Osteoblast (primary cell): ENCODE measurements around the gene SMARCC2. TPM values are rescaled to one million over a fixed set of nuclear protein-coding genes. Genes with fewer than 3 reads are reported as not detected.

Experiments used
- DNase-seq: peaks from one replicate; pipeline ENCODE4 v3.0.0; 2011; ENCODE audit warnings: low spot score, mixed read lengths; ENCODE audit not compliant: insufficient read length; ENCODE audit errors: missing footprints
- H2AFZ ChIP-seq: 2 replicates; pipeline ENCODE4 v1.6.0; 2011; ENCODE audit warnings: mild to moderate bottlenecking, low read length
- H3K27ac ChIP-seq: 2 replicates; pipeline ENCODE4 v1.5.1; 2011; ENCODE audit warnings: mild to moderate bottlenecking, low read depth, low read length, moderate library complexity
- H3K27me3 ChIP-seq: 2 replicates; pipeline ENCODE4 v1.6.0; 2012; ENCODE audit warnings: mild to moderate bottlenecking, control low read depth, inconsistent platforms, low read length, moderate library complexity; ENCODE audit not compliant: insufficient read depth
- H3K36me3 ChIP-seq: 2 replicates; pipeline ENCODE4 v1.5.1; 2011; ENCODE audit warnings: mild to moderate bottlenecking, low read length, control low read depth, moderate library complexity; ENCODE audit not compliant: insufficient read depth
- H3K4me1 ChIP-seq: 2 replicates; pipeline ENCODE4 v1.5.1; 2011; ENCODE audit warnings: mild to moderate bottlenecking, low read length, control low read depth, moderate library complexity; ENCODE audit not compliant: insufficient read depth
- H3K4me2 ChIP-seq: 2 replicates; pipeline ENCODE4 v1.6.0; 2011; ENCODE audit warnings: mild to moderate bottlenecking, low read length; ENCODE audit not compliant: insufficient read depth
- H3K4me3 ChIP-seq: fragments of 200-600 bp; sonication (generic); 3 replicates; pipeline ENCODE4 v1.5.1; 2012; ENCODE audit warnings: mild to moderate bottlenecking, low read length, inconsistent platforms; ENCODE audit not compliant: insufficient read depth
- H3K79me2 ChIP-seq: 2 replicates; pipeline ENCODE4 v1.6.0; 2012; ENCODE audit warnings: mild to moderate bottlenecking, low read length, control low read depth, inconsistent platforms; ENCODE audit not compliant: insufficient read depth
- H3K9me3 ChIP-seq: 2 replicates; pipeline ENCODE4 v1.5.1; 2011; ENCODE audit warnings: low read depth, low read length, control low read depth
- H4K20me1 ChIP-seq: 2 replicates; pipeline ENCODE4 v1.6.0; 2012; ENCODE audit warnings: mild to moderate bottlenecking, low read length, control low read depth; ENCODE audit not compliant: insufficient read depth
- total RNA-seq: library from RNA; depleted of rRNA; stranded (reverse); fragments of >200 nt; gene quantifications from 2 replicates; pipeline ENCODE4 v1.2.3, GENCODE V29; 2012
- TF ChIP-seq, protein P1 (sequence below): IDR thresholded peaks from 2 replicates; pipeline ENCODE4 v1.5.1; 2011; ENCODE audit warnings: mild to moderate bottlenecking, low read depth, low read length, moderate library complexity; ENCODE audit errors: extremely low read depth

Gene SMARCC2
- total RNA-seq, 1 donor, result 65.9 TPM

DNA sequence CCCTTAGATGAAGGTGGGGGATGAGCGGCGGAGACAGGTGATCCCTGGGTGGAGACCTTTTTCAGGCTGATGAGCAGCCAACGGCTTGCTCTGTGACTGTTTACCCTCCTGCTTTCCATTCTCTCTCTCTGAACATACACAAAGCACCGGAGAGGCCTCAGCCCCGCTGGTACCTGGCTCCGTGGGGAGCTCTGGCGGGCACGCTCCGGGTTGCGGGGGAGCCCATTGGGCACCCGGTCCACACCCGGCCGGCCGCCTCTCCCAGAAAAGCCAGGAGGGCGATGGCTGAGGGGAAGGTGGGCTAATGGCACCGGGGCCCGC lies 545 bp downstream of the SMARCC2 start:
- H3K27ac ChIP-seq, result peak overlapping the region; percentile 52
- H3K36me3 ChIP-seq, result peaks cover 19% of the 10 kb centered on the region
- peak; percentile 72 for DNase-seq
- H3K4me2 ChIP-seq, result peak overlapping the region; percentile 98
- H3K4me1 ChIP-seq, result peaks cover 23% of the 10 kb centered on the region
- TF ChIP-seq, protein P1, sequence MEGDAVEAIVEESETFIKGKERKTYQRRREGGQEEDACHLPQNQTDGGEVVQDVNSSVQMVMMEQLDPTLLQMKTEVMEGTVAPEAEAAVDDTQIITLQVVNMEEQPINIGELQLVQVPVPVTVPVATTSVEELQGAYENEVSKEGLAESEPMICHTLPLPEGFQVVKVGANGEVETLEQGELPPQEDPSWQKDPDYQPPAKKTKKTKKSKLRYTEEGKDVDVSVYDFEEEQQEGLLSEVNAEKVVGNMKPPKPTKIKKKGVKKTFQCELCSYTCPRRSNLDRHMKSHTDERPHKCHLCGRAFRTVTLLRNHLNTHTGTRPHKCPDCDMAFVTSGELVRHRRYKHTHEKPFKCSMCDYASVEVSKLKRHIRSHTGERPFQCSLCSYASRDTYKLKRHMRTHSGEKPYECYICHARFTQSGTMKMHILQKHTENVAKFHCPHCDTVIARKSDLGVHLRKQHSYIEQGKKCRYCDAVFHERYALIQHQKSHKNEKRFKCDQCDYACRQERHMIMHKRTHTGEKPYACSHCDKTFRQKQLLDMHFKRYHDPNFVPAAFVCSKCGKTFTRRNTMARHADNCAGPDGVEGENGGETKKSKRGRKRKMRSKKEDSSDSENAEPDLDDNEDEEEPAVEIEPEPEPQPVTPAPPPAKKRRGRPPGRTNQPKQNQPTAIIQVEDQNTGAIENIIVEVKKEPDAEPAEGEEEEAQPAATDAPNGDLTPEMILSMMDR, result no peak
- H3K27me3 ChIP-seq, result no peaks in the 10 kb centered on the region
- peak overlapping the region; percentile 94 for H3K4me3 ChIP-seq
- peaks cover 41% of the 10 kb centered on the region for H3K79me2 ChIP-seq
- peak overlapping the region; percentile 50 for H2AFZ ChIP-seq
- H4K20me1 ChIP-seq, result peaks cover 13% of the 10 kb centered on the region
- no peaks in the 10 kb centered on the region for H3K9me3 ChIP-seq

DNA sequence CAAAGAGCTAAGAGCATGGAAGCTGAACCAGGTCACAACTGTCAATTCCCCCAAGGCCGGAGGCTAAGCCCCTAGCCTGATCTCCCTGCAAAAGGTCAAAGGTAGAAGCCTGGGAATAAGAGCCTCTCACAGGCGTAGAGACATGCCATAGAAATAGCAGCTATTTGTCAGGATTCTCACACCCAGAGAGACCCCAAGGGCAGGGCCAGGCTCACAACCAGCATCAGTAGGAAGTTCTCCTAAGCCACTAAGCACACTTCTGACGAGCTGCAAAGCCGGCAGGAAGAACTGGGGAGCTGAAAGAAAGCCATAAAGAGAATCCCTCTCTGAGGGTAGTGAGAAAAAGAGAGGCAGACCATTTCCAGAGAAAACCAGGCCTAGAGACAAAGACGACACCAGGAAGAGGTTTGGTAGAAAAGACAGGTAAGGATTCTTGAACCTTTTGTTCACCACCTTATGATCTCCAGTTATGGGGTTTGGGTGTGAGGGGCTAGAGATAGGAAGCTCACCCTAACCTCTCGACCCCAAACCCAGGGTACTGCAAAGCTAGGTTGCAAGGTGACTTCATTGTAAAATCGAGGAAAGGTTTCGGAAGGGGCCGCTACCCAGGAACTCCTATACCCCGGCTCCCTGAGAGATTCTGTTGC lies 1.0 kb downstream of the SMARCC2 start:
- TF ChIP-seq, protein P1, result no peak
- Histone ChIP-seq H3K9me3 (no peaks in the 10 kb centered on the region), H3K4me1 (peaks cover 23% of the 10 kb centered on the region), H3K27ac (peak overlapping the region; percentile 52), H2AFZ (peak overlapping the region; percentile 50), H3K27me3 (no peaks in the 10 kb centered on the region), H3K36me3 (peaks cover 24% of the 10 kb centered on the region), H4K20me1 (peaks cover 13% of the 10 kb centered on the region), H3K4me3 (peak overlapping the region; percentile 94), H3K79me2 (peaks cover 41% of the 10 kb centered on the region), H3K4me2 (peak overlapping the region; percentile 98)
- DNase-seq, result peak; percentile 82

DNA sequence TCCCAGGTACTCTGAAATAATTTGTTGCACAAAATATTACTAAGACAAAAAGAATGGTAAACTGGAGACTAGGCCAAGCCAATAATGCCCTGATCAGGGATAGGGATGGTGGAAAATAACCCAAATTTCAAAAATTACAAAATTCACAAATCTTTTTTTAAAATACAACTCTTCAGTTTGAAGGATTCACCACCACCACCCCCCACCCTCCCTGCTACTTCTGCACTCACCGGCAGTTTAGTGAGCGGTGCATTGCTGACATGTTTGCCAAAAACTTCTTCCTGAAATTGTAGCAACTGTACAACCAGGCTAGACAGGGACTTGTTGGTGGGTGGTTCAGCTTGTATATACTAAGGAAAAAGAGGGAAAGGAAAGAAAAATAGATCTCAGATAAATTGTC lies 2.3 kb downstream of the SMARCC2 start:
- H2AFZ ChIP-seq, result no peak overlapping the region
- H3K4me3 ChIP-seq, result no peak overlapping the region
- no peaks in the 10 kb centered on the region for H3K9me3 ChIP-seq
- H3K27ac ChIP-seq, result no peak overlapping the region
- H3K4me1 ChIP-seq, result peaks cover 23% of the 10 kb centered on the region
- peaks cover 41% of the 10 kb centered on the region for H3K79me2 ChIP-seq
- no peak overlapping the region for H3K4me2 ChIP-seq
- H4K20me1 ChIP-seq, result peaks cover 13% of the 10 kb centered on the region
- peak; percentile 52 for DNase-seq
- H3K27me3 ChIP-seq, result no peaks in the 10 kb centered on the region
- H3K36me3 ChIP-seq, result peaks cover 32% of the 10 kb centered on the region
- TF ChIP-seq, protein P1, result no peak

DNA sequence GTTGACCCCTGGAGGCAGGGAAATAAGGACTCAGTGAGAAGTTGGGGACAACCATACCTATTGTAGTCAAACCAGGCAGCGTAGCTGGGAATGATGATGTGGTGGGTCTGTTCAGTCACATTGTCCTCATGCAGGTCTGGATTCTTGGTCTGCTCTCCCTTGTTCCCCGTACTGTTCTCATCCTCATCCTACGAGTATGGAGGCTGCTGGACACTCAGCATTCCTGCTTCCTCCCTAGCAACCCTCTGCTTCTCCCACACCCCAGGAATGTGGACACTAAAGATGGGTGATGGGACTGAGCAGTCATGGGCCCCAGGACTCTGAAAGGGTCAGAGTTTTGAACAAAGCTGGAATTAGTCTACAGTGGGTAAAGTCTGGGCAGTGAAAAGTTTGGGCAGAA lies 10.9 kb downstream of the SMARCC2 start:
- no peaks in the 10 kb centered on the region for H3K9me3 ChIP-seq
- no peak overlapping the region for H2AFZ ChIP-seq
- peaks cover 84% of the 10 kb centered on the region for H3K36me3 ChIP-seq
- H3K4me2 ChIP-seq, result no peak overlapping the region
- TF ChIP-seq, protein P1, result no peak
- no peaks in the 10 kb centered on the region for H3K79me2 ChIP-seq
- no peaks in the 10 kb centered on the region for H4K20me1 ChIP-seq
- no peak overlapping the region for H3K27ac ChIP-seq
- H3K4me1 ChIP-seq, result no peaks in the 10 kb centered on the region
- H3K4me3 ChIP-seq, result no peak overlapping the region
- H3K27me3 ChIP-seq, result no peaks in the 10 kb centered on the region
- no peak for DNase-seq
